IMR-90 (cell line): ENCODE data around the gene RRAGC. TPM values are rescaled to one million over a fixed set of nuclear protein-coding genes. Genes with fewer than 3 reads are reported as not detected.
"Not testable (repeated sequence)": the region's sequence is repeated elsewhere in the genome, so short reads cannot be mapped to it uniquely, and the experiment has no call there.

Experiments used
- ATAC-seq: fragments of 200-7000 bp; cut with Tn5 transposase; 2 replicates; pipeline ENCODE4 v1.9.1; 2020; ENCODE audit warnings: low read depth, mild to moderate bottlenecking, moderate library complexity
- BruUV-seq: library from RNA; stranded (reverse); fragments of 400-500 nt; replicated peaks from 2 replicates; lab custom pipeline; 2021; lab: Mats Ljungman, UMichigan
- CTCF ChIA-PET: fragments of 300-600 bp; formaldehyde crosslinking; extraction: SDS; loops from one replicate; lab custom pipeline; 2021; ENCODE audit warnings: antibody characterized with exemption; lab: Yijun Ruan, JAX
- POLR2A ChIA-PET: fragments of 300-600 bp; sonication (Branson Sonifier 250); formaldehyde crosslinking; loops from one replicate; lab custom pipeline; 2022; ENCODE audit warnings: antibody characterized with exemption; ENCODE audit not compliant: unreplicated experiment; lab: Charles Lee
- DNase-seq: peaks from one replicate; pipeline ENCODE4 v3.0.0; 2013
- H2AFZ ChIP-seq: replicated peaks from 2 replicates; pipeline ENCODE3; 2013; ENCODE audit warnings: low read length, mild to moderate bottlenecking; ENCODE audit not compliant: poor library complexity
- H2AK5ac ChIP-seq: 2 replicates; pipeline ENCODE4 v1.6.1; 2013; ENCODE audit warnings: low read depth, low read length, inconsistent platforms
- H2AK9ac ChIP-seq: replicated peaks from 2 replicates; pipeline ENCODE3; 2013; ENCODE audit warnings: mild to moderate bottlenecking, low read depth, low read length, moderate library complexity; ENCODE audit not compliant: poor library complexity
- H2BK120ac ChIP-seq: 2 replicates; pipeline ENCODE4 v1.6.1; 2013; ENCODE audit warnings: low read depth, low read length, inconsistent platforms
- H2BK15ac ChIP-seq: 3 replicates; pipeline ENCODE4 v1.6.1; 2013; ENCODE audit warnings: low read depth, low read length, inconsistent platforms
- H2BK20ac ChIP-seq: 2 replicates; pipeline ENCODE4 v1.6.1; 2013; ENCODE audit warnings: low read depth, mild to moderate bottlenecking, inconsistent platforms, low read length, moderate library complexity
- H2BK5ac ChIP-seq: 2 replicates; pipeline ENCODE4 v1.6.1; 2013; ENCODE audit warnings: mild to moderate bottlenecking, low read depth, low read length, inconsistent platforms; ENCODE audit not compliant: poor library complexity, severe bottlenecking
- H3K14ac ChIP-seq: replicated peaks from 2 replicates; pipeline ENCODE4 v1.6.1; 2013; ENCODE audit warnings: low read depth, low read length, inconsistent platforms
- H3K18ac ChIP-seq: 2 replicates; pipeline ENCODE4 v1.6.1; 2013; ENCODE audit warnings: low read depth, low read length, control low read depth
- H3K23ac ChIP-seq: 2 replicates; pipeline ENCODE4 v1.6.1; 2013; ENCODE audit warnings: low read depth, low read length, inconsistent platforms
- H3K27ac ChIP-seq: 2 replicates; pipeline ENCODE4 v1.5.1; 2013; ENCODE audit warnings: mild to moderate bottlenecking, control low read depth, low read length; ENCODE audit not compliant: insufficient read depth
- H3K27me3 ChIP-seq: 2 replicates; pipeline ENCODE4 v1.6.1; 2013; ENCODE audit warnings: low read length; ENCODE audit not compliant: control insufficient read depth, insufficient read depth
- H3K36me3 ChIP-seq: 2 replicates; pipeline ENCODE4 v1.6.1; 2013; ENCODE audit warnings: low read length, mixed read lengths; ENCODE audit not compliant: control insufficient read depth, insufficient read depth
- H3K4ac ChIP-seq: 2 replicates; pipeline ENCODE4 v1.6.1; 2013; ENCODE audit warnings: low read depth, low read length, inconsistent platforms
- H3K4me1 ChIP-seq: 2 replicates; pipeline ENCODE4 v1.6.1; 2013; ENCODE audit warnings: low read length, mixed read lengths; ENCODE audit not compliant: control insufficient read depth, insufficient read depth
- H3K4me2 ChIP-seq: 2 replicates; pipeline ENCODE4 v1.6.1; 2013; ENCODE audit warnings: low read depth, mild to moderate bottlenecking, control low read depth, low read length, moderate library complexity
- H3K4me3 ChIP-seq: 2 replicates; pipeline ENCODE4 v1.5.1; 2013; ENCODE audit warnings: low read depth, mild to moderate bottlenecking, control low read depth, low read length, moderate library complexity; ENCODE audit not compliant: insufficient read depth
- H3K56ac ChIP-seq: 2 replicates; pipeline ENCODE4 v1.6.1; 2013; ENCODE audit warnings: low read length, inconsistent platforms; ENCODE audit not compliant: insufficient read depth; ENCODE audit errors: extremely low read depth
- H3K79me1 ChIP-seq, 2 experiments: 2 replicates each; pipeline ENCODE4 v1.6.1; 2013; ENCODE audit warnings: low read length in 2 of 2, inconsistent platforms in 1 of 2, low read depth in 1 of 2
- H3K9ac ChIP-seq: 2 replicates; pipeline ENCODE4 v1.6.1; 2013; ENCODE audit warnings: low read depth, low read length, control low read depth
- H3K9me1 ChIP-seq: 2 replicates; pipeline ENCODE4 v1.6.1; 2013; ENCODE audit warnings: low read length, inconsistent platforms; ENCODE audit not compliant: insufficient read depth
- H3K9me3 ChIP-seq: 2 replicates; pipeline ENCODE4 v1.6.1; 2013; ENCODE audit warnings: low read length; ENCODE audit not compliant: control insufficient read depth, insufficient read depth
- H4K20me1 ChIP-seq: 2 replicates; pipeline ENCODE4 v1.6.1; 2013; ENCODE audit warnings: low read length, inconsistent platforms; ENCODE audit not compliant: insufficient read depth
- H4K5ac ChIP-seq: 2 replicates; pipeline ENCODE4 v1.6.1; 2013; ENCODE audit warnings: mild to moderate bottlenecking, low read depth, low read length, control low read depth
- H4K8ac ChIP-seq, 2 experiments: 2 replicates each; pipeline ENCODE4 v1.6.1; 2013; ENCODE audit warnings: low read depth in 2 of 2, low read length in 2 of 2, control low read depth in 1 of 2, inconsistent platforms in 1 of 2
- H4K91ac ChIP-seq: 2 replicates; pipeline ENCODE4 v1.6.1; 2013; ENCODE audit warnings: low read depth, low read length, inconsistent platforms; ENCODE audit not compliant: insufficient read depth
- WGBS, 2 experiments: methylation state at CpG; one replicate each; pipeline versions ENCODE4 v1.1.5 to v1.1.7; 2013; ENCODE audit warnings: missing lambda C conversion rate in 2 of 2; ENCODE audit not compliant: insufficient read length in 1 of 2; ENCODE audit errors: extremely low coverage in 2 of 2; 5-methylcytosine and 5-hydroxymethylcytosine counted together
- dilution Hi-C: fragments of 300-500 bp; cut with HindIII; formaldehyde crosslinking; loops from one replicate; pipeline ENCODE4 v1.14.3; 2018; ENCODE audit warnings: low sequenced_read_pairs; ENCODE audit not compliant: unreplicated experiment
- in situ Hi-C: fragments of 300-500 bp; cut with MboI; formaldehyde crosslinking; loops from 3 replicates; pipeline ENCODE4 v1.14.3; 2019; ENCODE audit warnings: low sequenced_read_pairs, inconsistent platforms, mixed read lengths
- intact Hi-C: fragments of 100-400 bp; cut with micrococcal nuclease; formaldehyde crosslinking; loops from 2 replicates; pipeline ENCODE4 v1.10.0; 2022
- polyA plus RNA-seq, 3 experiments: library from polyadenylated mRNA; depleted of rRNA; stranded (reverse); fragments of >200 nt; gene quantifications; 2 replicates each; pipeline ENCODE4 v1.2.3, GENCODE V29; 2012; ENCODE audit warnings: low replicate concordance in 1 of 3
- total RNA-seq: library from RNA; depleted of rRNA; stranded (reverse); fragments of >200 nt; gene quantifications from 2 replicates; pipeline ENCODE4 v1.2.3, GENCODE V29; 2012

Gene RRAGC
- total and polyA plus RNA-seq, 2 of the 4 experiments (the other 2 are of a cell fraction): 7.2 to 12.2 TPM

DNA sequence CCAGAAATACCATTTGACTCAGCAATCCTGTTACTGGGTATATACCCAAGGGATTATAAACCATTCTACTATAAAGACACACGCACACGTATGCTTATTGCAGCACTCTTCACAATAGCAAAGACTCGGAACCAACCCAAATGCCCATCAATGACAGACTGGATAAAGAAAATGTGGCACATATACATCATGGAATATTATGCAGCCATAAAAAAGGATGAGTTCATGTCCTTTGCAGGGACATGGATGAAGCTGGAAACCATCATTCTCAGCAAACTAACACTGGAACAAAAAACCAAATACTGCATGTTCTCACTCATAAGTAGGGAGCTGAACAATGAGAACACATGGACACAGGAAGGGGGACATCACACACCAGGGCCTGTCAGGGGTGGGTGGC is 14.5 kb downstream of the RRAGC start:
- H3K27ac ChIP-seq, H3K79me1 ChIP-seq, H2BK5ac ChIP-seq, ATAC-seq, H4K20me1 ChIP-seq, H3K56ac ChIP-seq, H2AFZ ChIP-seq, H4K5ac ChIP-seq, in situ Hi-C loops, H3K18ac ChIP-seq, H3K23ac ChIP-seq, POLR2A ChIA-PET, H2BK20ac ChIP-seq, H3K4me2 ChIP-seq, H3K27me3 ChIP-seq, H3K9ac ChIP-seq, DNase-seq, H4K91ac ChIP-seq, H2BK120ac ChIP-seq, H2AK5ac ChIP-seq, H4K8ac ChIP-seq, H3K9me3 ChIP-seq, H3K4me1 ChIP-seq, H2BK15ac ChIP-seq, H3K4me3 ChIP-seq, BruUV-seq, H3K14ac ChIP-seq, H3K4ac ChIP-seq, H2AK9ac ChIP-seq, intact Hi-C loops, H3K9me1 ChIP-seq, dilution Hi-C loops: not testable (repeated sequence)
- CTCF ChIA-PET: interaction anchor here (0.6 kb wide), 1 partner anchor 148 kb away, joined by 3 read pairs; no protein-coding TSS in a partner anchor
- WGBS, 2 experiments: no CpG with 5 or more reads among the region's 3 CpGs
- peaks cover 30% of the 10 kb centered on the region for H3K36me3 ChIP-seq
